Spleen (tissue), 11 donors: ENCODE data around the gene CASP6. TPM values are rescaled to one million over a fixed set of nuclear protein-coding genes. Genes with fewer than 3 reads are reported as not detected.

Experiments used
- DNase-seq: peaks from one replicate; pipeline ENCODE4 v3.0.0-alpha.2; 2020
- H3K27ac ChIP-seq, 8 donors: fragments of 200-600 bp; sonication (generic) in 7 of 8; 1 replicate in 4 of 8; 2 replicates in 4 of 8; pipeline versions ENCODE4 v1.5.0 to v1.8.0; 2016 to 2021; ENCODE audit warnings: inconsistent platforms in 4 of 8, mild to moderate bottlenecking in 4 of 8, moderate library complexity in 1 of 8
- H3K27me3 ChIP-seq, 7 donors: fragments of 200-600 bp; sonication (generic) in 6 of 7; replicated peaks in 1 of 7; 1 replicate in 4 of 7; 2 replicates in 3 of 7; pipeline versions ENCODE4 v1.5.0 to v1.8.0; 2016 to 2021; ENCODE audit warnings: inconsistent platforms in 3 of 7, mild to moderate bottlenecking in 1 of 7
- H3K36me3 ChIP-seq, 6 donors: fragments of 200-600 bp; sonication (generic) in 5 of 6; 1 replicate in 4 of 6; 2 replicates in 2 of 6; pipeline versions ENCODE4 v1.5.0 to v1.8.0; 2016 to 2021; ENCODE audit warnings: inconsistent platforms in 2 of 6
- H3K4me1 ChIP-seq, 6 donors: fragments of 200-600 bp; sonication (generic) in 5 of 6; 1 replicate in 3 of 6; 2 replicates in 3 of 6; pipeline versions ENCODE4 v1.5.0 to v1.8.0; 2016 to 2021; ENCODE audit warnings: inconsistent platforms in 3 of 6
- H3K4me3 ChIP-seq, 8 donors: fragments of 200-600 bp; sonication (generic) in 7 of 8; 1 replicate in 4 of 8; 2 replicates in 4 of 8; pipeline versions ENCODE4 v1.5.0 to v1.8.0; 2016 to 2021; ENCODE audit warnings: inconsistent platforms in 4 of 8, mild to moderate bottlenecking in 4 of 8, moderate library complexity in 2 of 8
- H3K9me3 ChIP-seq, 8 donors: fragments of 200-600 bp; sonication (generic) in 7 of 8; 1 replicate in 4 of 8; 2 replicates in 4 of 8; pipeline versions ENCODE4 v1.5.0 to v1.8.0; 2016 to 2021; ENCODE audit warnings: inconsistent platforms in 4 of 8
- CTCF ChIP-seq, 11 experiments: fragments of 200-600 bp in 7 of 11; fragments of 450-650 bp in 4 of 11; sonication (generic) in 4 of 11; IDR thresholded peaks in 8 of 11; conservative IDR thresholded peaks in 3 of 11; 1 replicate in 7 of 11; 2 replicates in 4 of 11; pipeline versions ENCODE4 v1.4.0 to v1.8.0; 2016 to 2021; ENCODE audit warnings: antibody characterized with exemption in 11 of 11, inconsistent platforms in 4 of 11, mild to moderate bottlenecking in 1 of 11
- POLR2A ChIP-seq, 3 donors: fragments of 450-650 bp; IDR thresholded peaks; one replicate each; pipeline ENCODE4 v1.5.1; 2017; ENCODE audit warnings: antibody characterized with exemption in 3 of 3, mild to moderate bottlenecking in 1 of 3
- POLR2AphosphoS5 ChIP-seq, 3 donors: sonication (generic); formaldehyde crosslinking; IDR thresholded peaks; one replicate each; pipeline ENCODE4 v1.5.1; 2017; ENCODE audit warnings: antibody characterized with exemption in 3 of 3
- WGBS, 5 donors: extraction: QIAGEN DNeasy Blood & Tissue Kit in 3 of 5; methylation state at CpG; one replicate each; pipeline versions ENCODE4 v1.1.5 to v1.1.7; 2013 to 2018; 5-methylcytosine and 5-hydroxymethylcytosine counted together
- intact Hi-C: fragments of 100-400 bp; cut with DNase I; formaldehyde crosslinking; loops from one replicate; pipeline ENCODE4 v1.15.0; 2023; ENCODE audit warnings: low total_unique reads
- polyA plus RNA-seq, 3 donors: library from polyadenylated mRNA; stranded (reverse); fragments of 200-250 nt; gene quantifications; one replicate each; pipeline ENCODE4 v1.2.1, GENCODE V29; 2013
- total RNA-seq, 7 donors: library from RNA; depleted of rRNA in 3 of 7; stranded (reverse); fragments of >200 nt in 3 of 7; fragmentation: NEBNext Ultra II Directional in 4 of 7; extraction: Animal tissue kit (Norgen Biotek cat#: 25700) in 4 of 7; gene quantifications; one replicate each; pipeline versions ENCODE4 v1.1.0 to v1.2.1, GENCODE V29; 2016 to 2021
- donor health status: healthy with polysubstance abuse.
- donor health status: DM: no; HTN: no; CAD: no; lungs with moderate emphysema.
- donor health status: DM: no; HTN: no; CAD: no.
- donor health status: Bipolar disorder and iron deficiency.
- donor health status: healthy.
- donor health status: DM: no; HTN: no; CAD: no.
- donor health status: DM: yes; HTN: yes; CAD: no.

The CASP6 gene
- total and polyA plus RNA-seq, 10 donors, result 7.7 to 34.5 (median 14.6) TPM

- Histone ChIP-seq H3K4me1 (peaks cover 0 to 7% (median 5%) of the 10 kb centered on the region in 6 donors), H3K27ac (no peak overlapping the region), H3K4me3 (no peak overlapping the region), H3K27me3 (no peaks in the 10 kb centered on the region), H3K9me3 (no peaks in the 10 kb centered on the region), H3K36me3 (peaks cover 0 to 33% (median 3%) of the 10 kb centered on the region in 6 donors)
- intact Hi-C loops, result loop anchor here (10.0 kb wide), 2 partner anchors 116 to 144 kb away; partner anchors contain the start of genes MCUB and RRH
- TF ChIP-seq POLR2A (IDR thresholded peaks at IDR 0.05), result no peak
- no peak for TF ChIP-seq CTCF (IDR thresholded peaks at IDR 0.05 in 8 of 11, conservative IDR thresholded peaks at IDR 0.05 in 3 of 11)
- TF ChIP-seq POLR2AphosphoS5 (IDR thresholded peaks at IDR 0.05), result no peak
- no peak for DNase-seq
- 84 to 97% (median 90%) methylated on average over 1 of the region's 1 CpG for WGBS, 5 donors
Measured at GRCh38 chr4:109708990-109709389, 5.7 kb upstream of the CASP6 start.

GRCh38 chr4:109708435-109708834, 5.2 kb upstream of the CASP6 start:
- Histone ChIP-seq H3K36me3 (peaks cover 0 to 27% (median under 1%) of the 10 kb centered on the region in 6 donors), H3K27me3 (no peaks in the 10 kb centered on the region), H3K27ac (no peak overlapping the region), H3K4me3 (no peak overlapping the region), H3K4me1 (peaks cover 0 to 13% (median 10%) of the 10 kb centered on the region in 6 donors), H3K9me3 (no peaks in the 10 kb centered on the region)
- DNase-seq, result no peak
- WGBS, 5 donors, result 55 to 83% (median 73%) methylated on average over 2 of the region's 2 CpGs
- TF ChIP-seq POLR2A (IDR thresholded peaks at IDR 0.05), result no peak
- TF ChIP-seq CTCF (IDR thresholded peaks at IDR 0.05 in 8 of 11, conservative IDR thresholded peaks at IDR 0.05 in 3 of 11), result no peak
- no peak for TF ChIP-seq POLR2AphosphoS5 (IDR thresholded peaks at IDR 0.05)
- intact Hi-C loops, result loop anchor here (10.0 kb wide), 2 partner anchors 116 to 144 kb away; partner anchors contain the start of genes MCUB and RRH

- TF ChIP-seq CTCF (IDR thresholded peaks at IDR 0.05 in 8 of 11, conservative IDR thresholded peaks at IDR 0.05 in 3 of 11), result no peak
- TF ChIP-seq POLR2AphosphoS5 (IDR thresholded peaks at IDR 0.05), result no peak
- no peak for TF ChIP-seq POLR2A (IDR thresholded peaks at IDR 0.05)
- intact Hi-C loops, result loop anchor here (10.0 kb wide), 2 partner anchors 121 to 139 kb away; partner anchors contain the start of genes MCUB and RRH
- H3K4me1 ChIP-seq, result peaks cover 12 to 42% (median 22%) of the 10 kb centered on the region in 6 donors
- no peaks in the 10 kb centered on the region for H3K9me3 ChIP-seq
- no peaks in the 10 kb centered on the region for H3K27me3 ChIP-seq
- H3K36me3 ChIP-seq, result peaks cover 0 to 8% (median 0%) of the 10 kb centered on the region in 6 donors
- H3K27ac ChIP-seq, result peak overlapping the region; percentile 74 to 91 (median 87)
- WGBS, 5 donors, result 8 to 14% (median 10%) methylated on average over 11 of the region's 11 CpGs
- DNase-seq, result no peak
- peak overlapping the region; percentile 53 to 90 (median 78) for H3K4me3 ChIP-seq
Measured at GRCh38 chr4:109703664-109704361, 568 bp upstream of the CASP6 start.
